Ascending aorta (tissue), 2 donors: Measurements from ENCODE around the gene TAPBPL. TPM values are rescaled to one million over a fixed set of nuclear protein-coding genes. Genes with fewer than 3 reads are reported as not detected.

Experiments used
- DNase-seq, 2 donors: peaks; one replicate each; pipeline ENCODE4 v3.0.0-alpha.2; 2019; ENCODE audit warnings: low spot score in 2 of 2
- H3K27ac ChIP-seq, 2 donors: fragments of 200-600 bp; sonication (generic); one replicate each; pipeline ENCODE4 v1.5.1; 2016 to 2017; ENCODE audit warnings: mild to moderate bottlenecking in 1 of 2
- H3K27me3 ChIP-seq: fragments of 200-600 bp; sonication (generic); one replicate; pipeline ENCODE4 v1.5.1; 2017
- H3K36me3 ChIP-seq, 2 donors: fragments of 200-600 bp; sonication (generic); one replicate each; pipeline ENCODE4 v1.5.1; 2016
- H3K4me1 ChIP-seq, 2 donors: fragments of 200-600 bp; sonication (generic); one replicate each; pipeline ENCODE4 v1.5.1; 2016 to 2017; ENCODE audit warnings: mild to moderate bottlenecking in 1 of 2
- H3K4me3 ChIP-seq, 2 donors: fragments of 200-600 bp; sonication (generic); one replicate each; pipeline ENCODE4 v1.5.1; 2016 to 2017; ENCODE audit warnings: mild to moderate bottlenecking in 1 of 2
- H3K9me3 ChIP-seq, 2 donors: fragments of 200-600 bp; sonication (generic); one replicate each; pipeline ENCODE4 v1.5.1; 2016
- CTCF ChIP-seq, 3 experiments: fragments of 200-600 bp in 2 of 3; fragments of 450-650 bp in 1 of 3; sonication (generic) in 2 of 3; IDR thresholded peaks; one replicate each; pipeline ENCODE4 v1.5.1; 2016 to 2019; ENCODE audit warnings: antibody characterized with exemption in 3 of 3, mild to moderate bottlenecking in 1 of 3, moderate library complexity in 1 of 3
- intact Hi-C: fragments of 100-400 bp; cut with DNase I; formaldehyde crosslinking; loops from one replicate; pipeline ENCODE4 v1.15.1; 2023
- total RNA-seq: library from RNA; depleted of rRNA; stranded (reverse); fragments of >200 nt; gene quantifications from one replicate; pipeline ENCODE4 v1.1.0, GENCODE V29; 2016

TAPBPL gene
- total RNA-seq, 1 donor from 2014 or later: 16.8 TPM

GRCh38 chr12:6450091-6450868 lies 1.6 kb upstream of the TAPBPL start:
- peak in 1 of 2 donors; percentile 52 for DNase-seq

GRCh38 chr12:6450869-6451347 lies 934 bp upstream of the TAPBPL start:
- peaks cover 6 to 22% of the 10 kb centered on the region in 2 donors for H3K4me1 ChIP-seq

More at GRCh38 chr12:6450091-6450868, 1.6 kb upstream of the TAPBPL start:
- Histone ChIP-seq H3K4me3 (peak overlapping the region; percentile 69 to 74), H3K36me3 (peaks cover 22 to 42% of the 10 kb centered on the region in 2 donors), H3K4me1 (peaks cover 6 to 22% of the 10 kb centered on the region in 2 donors), H3K27ac (peak overlapping the region; percentile 90 to 95), H3K9me3 (no peaks in the 10 kb centered on the region), H3K27me3 (no peaks in the 10 kb centered on the region)
- TF ChIP-seq CTCF (IDR thresholded peaks at IDR 0.05): no peak
- intact Hi-C loops: loop anchor here (5.0 kb wide), 1 partner anchor 128 kb away; no protein-coding TSS in a partner anchor

GRCh38 chr12:6452245-6452943 lies 552 bp downstream of the TAPBPL start:
- TF ChIP-seq CTCF (IDR thresholded peaks at IDR 0.05): no peak
- peak in 1 of 2 donors; percentile 69 for DNase-seq
- Histone ChIP-seq H3K36me3 (peaks cover 17 to 35% of the 10 kb centered on the region in 2 donors), H3K27me3 (no peaks in the 10 kb centered on the region), H3K9me3 (no peaks in the 10 kb centered on the region), H3K4me3 (peak overlapping the region; percentile 69 to 74), H3K4me1 (peaks cover 6 to 22% of the 10 kb centered on the region in 2 donors), H3K27ac (peak overlapping the region; percentile 90 to 95)
- intact Hi-C loops: loop anchor here (2.0 to 5.0 kb wide), 2 partner anchors 28 to 130 kb away; no protein-coding TSS in a partner anchor

More at GRCh38 chr12:6450869-6451347, 934 bp upstream of the TAPBPL start:
- intact Hi-C loops: loop anchor here (1.0 to 5.0 kb wide), 2 partner anchors 19 to 129 kb away; no protein-coding TSS in a partner anchor
- no peak for DNase-seq
- peaks cover 22 to 37% of the 10 kb centered on the region in 2 donors for H3K36me3 ChIP-seq
- TF ChIP-seq CTCF (IDR thresholded peaks at IDR 0.05): no peak
- no peaks in the 10 kb centered on the region for H3K27me3 ChIP-seq
- H3K27ac ChIP-seq: peak overlapping the region; percentile 90 to 95
- H3K4me3 ChIP-seq: peak overlapping the region; percentile 69 to 74
- no peaks in the 10 kb centered on the region for H3K9me3 ChIP-seq

- TF ChIP-seq CTCF (IDR thresholded peaks at IDR 0.05): no peak
- intact Hi-C loops: loop anchor here (2.0 to 5.0 kb wide), 2 partner anchors 28 to 131 kb away; no protein-coding TSS in a partner anchor
- no peaks in the 10 kb centered on the region for H3K9me3 ChIP-seq
- H3K27me3 ChIP-seq: no peaks in the 10 kb centered on the region
- H3K36me3 ChIP-seq: peaks cover 24 to 35% of the 10 kb centered on the region in 2 donors
- H3K4me1 ChIP-seq: peaks cover 6 to 22% of the 10 kb centered on the region in 2 donors
- H3K27ac ChIP-seq: peak overlapping the region; percentile 90 to 95
- peak overlapping the region; percentile 69 to 74 for H3K4me3 ChIP-seq
- DNase-seq: peak in 1 of 2 donors; percentile 63
Observed at GRCh38 chr12:6452944-6453630, 1.2 kb downstream of the TAPBPL start.
